HG02938 (cell line): ENCODE results near the gene MAT2A.
A peak's percentile ranks its signal among the peaks of the same experiment; 100 is the strongest.
"Not testable (repeated sequence)": the region's sequence is repeated elsewhere in the genome, so short reads cannot be mapped to it uniquely, and the experiment has no call there.

ENCODE experiments used
- ATAC-seq: cut with Tn5 transposase; IDR thresholded peaks from one replicate; pipeline ENCODE4 v1.9.1; 2021; ENCODE audit warnings: mild to moderate bottlenecking, moderate library complexity; ENCODE audit not compliant: unreplicated experiment

Gene MAT2A

GRCh38 chr2:85547089-85547858 is 8.3 kb downstream of the MAT2A start:
- ATAC-seq, result no peak

GRCh38 chr2:85547859-85548607 is 9.1 kb downstream of the MAT2A start:
- ATAC-seq, result no peak

- ATAC-seq, result no peak
These were observed 9.6 kb downstream of the MAT2A start for GRCh38 chr2:85548608-85548900.

GRCh38 chr2:85549095-85549494 is 10.1 kb downstream of the MAT2A start:
- ATAC-seq, result no peak

- no peak for ATAC-seq
These were observed 10.9 kb downstream of the MAT2A start for GRCh38 chr2:85549826-85550225.

- no peak for ATAC-seq
These were observed 11.5 kb downstream of the MAT2A start for GRCh38 chr2:85550486-85550885.

- ATAC-seq, result no peak
These were observed 13.0 kb downstream of the MAT2A start for GRCh38 chr2:85551698-85552678.

- no peak for ATAC-seq
These were observed 14.2 kb downstream of the MAT2A start for GRCh38 chr2:85553184-85553583.

- no peak for ATAC-seq
These were observed 16.1 kb downstream of the MAT2A start for GRCh38 chr2:85554980-85555612.

- ATAC-seq, result no peak
These were observed 18.2 kb downstream of the MAT2A start for GRCh38 chr2:85557130-85557529.

GRCh38 chr2:85558160-85558559 is 19.2 kb downstream of the MAT2A start:
- ATAC-seq, result no peak

- ATAC-seq, result not testable (repeated sequence)
These were observed 21.4 kb downstream of the MAT2A start for GRCh38 chr2:85560403-85560726.

GRCh38 chr2:85560812-85561279 is 21.9 kb downstream of the MAT2A start:
- peak; percentile 7 for ATAC-seq

- peak; percentile 89 for ATAC-seq
These were observed 22.6 kb downstream of the MAT2A start, which contains the start of gene GGCX for GRCh38 chr2:85561280-85562212. GGCX (minus strand) TSS chr2:85561493; CDS start chr2:85561428, 65 bp downstream.

- no peak for ATAC-seq
These were observed 25.2 kb downstream of the MAT2A start for GRCh38 chr2:85564144-85564563.

- ATAC-seq, result no peak
These were observed 27.3 kb downstream of the MAT2A start for GRCh38 chr2:85566265-85566664.

- no peak for ATAC-seq
These were observed 36.8 kb downstream of the MAT2A start for GRCh38 chr2:85575739-85576138.

GRCh38 chr2:85577063-85577385 is 38.1 kb downstream of the MAT2A start:
- ATAC-seq, result no peak

GRCh38 chr2:85577386-85578242 is 38.6 kb downstream of the MAT2A start, which contains the start of gene VAMP8:
VAMP8 (plus strand) TSS chr2:85577586; CDS start chr2:85577647, 61 bp downstream.
- ATAC-seq, result peak; percentile 31
